Fibroblast of mammary gland (primary cell): ENCODE data around the gene TCIRG1.

Experiments used
- DNase-seq: peaks from one replicate; pipeline ENCODE4 v3.0.0-alpha.2; 2010; ENCODE audit warnings: low read depth
- H3K4me3 ChIP-seq: 2 replicates; pipeline ENCODE4 v1.5.1; 2011; ENCODE audit warnings: low read depth, mild to moderate bottlenecking, low read length, moderate library complexity; ENCODE audit not compliant: control insufficient read depth
- CTCF ChIP-seq: conservative IDR thresholded peaks from 2 replicates; pipeline ENCODE4 v1.5.1; 2011; ENCODE audit warnings: low read depth, low read length, inconsistent platforms; ENCODE audit not compliant: control insufficient read depth, insufficient read depth

Gene TCIRG1

GRCh38 chr11:68017980-68018729 is 20.7 kb upstream of the TCIRG1 start:
- TF ChIP-seq CTCF = no peak
- H3K4me3 ChIP-seq = no peak overlapping the region
- no peak for DNase-seq

GRCh38 chr11:68018730-68019190 is 20.1 kb upstream of the TCIRG1 start:
- H3K4me3 ChIP-seq = no peak overlapping the region
- no peak for DNase-seq
- TF ChIP-seq CTCF = no peak

GRCh38 chr11:68019486-68019885 is 19.3 kb upstream of the TCIRG1 start:
- no peak for TF ChIP-seq CTCF
- no peak for DNase-seq
- H3K4me3 ChIP-seq = no peak overlapping the region

GRCh38 chr11:68020575-68020974 is 18.2 kb upstream of the TCIRG1 start:
- TF ChIP-seq CTCF = peak; percentile 42
- DNase-seq = no peak
- no peak overlapping the region for H3K4me3 ChIP-seq

GRCh38 chr11:68021167-68021787 is 17.5 kb upstream of the TCIRG1 start:
- no peak for DNase-seq
- peak; percentile 7 for TF ChIP-seq CTCF
- no peak overlapping the region for H3K4me3 ChIP-seq

- H3K4me3 ChIP-seq = no peak overlapping the region
- no peak for DNase-seq
- TF ChIP-seq CTCF = no peak
These were observed 16.3 kb upstream of the TCIRG1 start for GRCh38 chr11:68022531-68022930.
